ENCODE results near the gene NFASC.

The NFASC gene

GRCh38 chr1:204967451-204967850 lies 96.8 kb downstream of the NFASC start:
- no peak for TF ChIP-seq CTCF (IDR thresholded peaks at IDR 0.05; ENCODE audit: insufficient read depth, low read length, poor library complexity, severe bottlenecking)
- no peak for DNase-seq (ENCODE audit: extremely low read depth, insufficient read length)
- H3K36me3 ChIP-seq (ENCODE audit: control insufficient read depth, insufficient read depth, low read length), result no peaks in the 10 kb centered on the region
- no peaks in the 10 kb centered on the region; the same call in none of the 2 replicates for H3K27me3 ChIP-seq (replicated peaks; ENCODE audit: control insufficient read depth, insufficient read depth, low read length)
- H3K4me3 ChIP-seq (replicated peaks; ENCODE audit: low read depth, low read length), result no peak overlapping the region

- Histone ChIP-seq H3K27me3 (replicated peaks; ENCODE audit: control insufficient read depth, insufficient read depth, low read length) (no peaks in the 10 kb centered on the region; the same call in none of the 2 replicates), H3K36me3 (ENCODE audit: control insufficient read depth, insufficient read depth, low read length) (no peaks in the 10 kb centered on the region), H3K4me3 (replicated peaks; ENCODE audit: low read depth, low read length) (no peak overlapping the region)
- TF ChIP-seq CTCF (IDR thresholded peaks at IDR 0.05; ENCODE audit: insufficient read depth, low read length, poor library complexity, severe bottlenecking), result no peak
- no peak for DNase-seq (ENCODE audit: extremely low read depth, insufficient read length)
Measured at GRCh38 chr1:204968135-204968534, 97.5 kb downstream of the NFASC start.

- Histone ChIP-seq H3K4me3 (replicated peaks; ENCODE audit: low read depth, low read length) (no peak overlapping the region), H3K36me3 (ENCODE audit: control insufficient read depth, insufficient read depth, low read length) (no peaks in the 10 kb centered on the region), H3K27me3 (replicated peaks; ENCODE audit: control insufficient read depth, insufficient read depth, low read length) (no peaks in the 10 kb centered on the region; the same call in none of the 2 replicates)
- TF ChIP-seq CTCF (IDR thresholded peaks at IDR 0.05; ENCODE audit: insufficient read depth, low read length, poor library complexity, severe bottlenecking), result no peak
- no peak for DNase-seq (ENCODE audit: extremely low read depth, insufficient read length)
Measured at GRCh38 chr1:204968951-204969350, 98.3 kb downstream of the NFASC start.

- H3K36me3 ChIP-seq (ENCODE audit: control insufficient read depth, insufficient read depth, low read length), result no peaks in the 10 kb centered on the region
- no peak for DNase-seq (ENCODE audit: extremely low read depth, insufficient read length)
- H3K4me3 ChIP-seq (replicated peaks; ENCODE audit: low read depth, low read length), result no peak overlapping the region
- H3K27me3 ChIP-seq (replicated peaks; ENCODE audit: control insufficient read depth, insufficient read depth, low read length), result no peaks in the 10 kb centered on the region; the same call in 1 of the 2 replicates
- no peak for TF ChIP-seq CTCF (IDR thresholded peaks at IDR 0.05; ENCODE audit: insufficient read depth, low read length, poor library complexity, severe bottlenecking)
Measured at GRCh38 chr1:204970937-204971336, 100.3 kb downstream of the NFASC start.

- TF ChIP-seq CTCF (IDR thresholded peaks at IDR 0.05; ENCODE audit: insufficient read depth, low read length, poor library complexity, severe bottlenecking), result no peak
Measured at GRCh38 chr1:204971517-204972336, 101.1 kb downstream of the NFASC start.

More at GRCh38 chr1:204971517-204972336, 101.1 kb downstream of the NFASC start:
- Histone ChIP-seq H3K27me3 (replicated peaks; ENCODE audit: control insufficient read depth, insufficient read depth, low read length) (no peaks in the 10 kb centered on the region; the same call in 1 of the 2 replicates), H3K4me3 (replicated peaks; ENCODE audit: low read depth, low read length) (no peak overlapping the region), H3K36me3 (ENCODE audit: control insufficient read depth, insufficient read depth, low read length) (no peaks in the 10 kb centered on the region)
- DNase-seq (ENCODE audit: extremely low read depth, insufficient read length), result no peak
